ENCODE data around the gene OR10A3.

DNA sequence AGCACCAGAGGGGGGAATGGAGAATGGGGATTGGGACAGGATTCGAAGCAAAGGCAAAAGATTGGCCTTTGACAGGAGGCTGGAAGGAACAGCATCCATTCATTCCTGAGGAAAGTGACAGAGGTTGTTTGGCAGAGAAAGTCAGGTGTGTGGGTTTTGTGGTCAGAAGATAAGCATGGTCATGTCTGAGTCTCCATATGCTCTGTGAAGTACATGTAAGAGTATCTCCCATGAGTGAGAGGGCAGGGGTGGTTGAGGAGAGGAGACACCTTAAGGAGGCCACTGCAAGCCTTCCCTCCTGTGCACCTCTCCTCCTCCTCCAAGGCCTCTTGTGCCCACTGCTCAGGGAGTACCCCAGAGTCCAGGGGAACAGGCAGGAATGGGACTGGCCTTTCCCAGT lies 25.6 kb upstream of the OR10A3 start:
- TF ChIP-seq, protein P1, sequence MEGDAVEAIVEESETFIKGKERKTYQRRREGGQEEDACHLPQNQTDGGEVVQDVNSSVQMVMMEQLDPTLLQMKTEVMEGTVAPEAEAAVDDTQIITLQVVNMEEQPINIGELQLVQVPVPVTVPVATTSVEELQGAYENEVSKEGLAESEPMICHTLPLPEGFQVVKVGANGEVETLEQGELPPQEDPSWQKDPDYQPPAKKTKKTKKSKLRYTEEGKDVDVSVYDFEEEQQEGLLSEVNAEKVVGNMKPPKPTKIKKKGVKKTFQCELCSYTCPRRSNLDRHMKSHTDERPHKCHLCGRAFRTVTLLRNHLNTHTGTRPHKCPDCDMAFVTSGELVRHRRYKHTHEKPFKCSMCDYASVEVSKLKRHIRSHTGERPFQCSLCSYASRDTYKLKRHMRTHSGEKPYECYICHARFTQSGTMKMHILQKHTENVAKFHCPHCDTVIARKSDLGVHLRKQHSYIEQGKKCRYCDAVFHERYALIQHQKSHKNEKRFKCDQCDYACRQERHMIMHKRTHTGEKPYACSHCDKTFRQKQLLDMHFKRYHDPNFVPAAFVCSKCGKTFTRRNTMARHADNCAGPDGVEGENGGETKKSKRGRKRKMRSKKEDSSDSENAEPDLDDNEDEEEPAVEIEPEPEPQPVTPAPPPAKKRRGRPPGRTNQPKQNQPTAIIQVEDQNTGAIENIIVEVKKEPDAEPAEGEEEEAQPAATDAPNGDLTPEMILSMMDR (IDR thresholded peaks at IDR 0.05; ENCODE audit: borderline replicate concordance, extremely low read depth, low read length, poor library complexity, severe bottlenecking), result no peak
- no peak for TF ChIP-seq EZH2 (IDR thresholded peaks at IDR 0.05; ENCODE audit: borderline replicate concordance, low read depth, low read length, severe bottlenecking)
